A549 treated with DMSO at 1 μM for 4 hours (cell line): ENCODE data around the gene USP17L24. TPM values are rescaled to one million over a fixed set of nuclear protein-coding genes. Genes with fewer than 3 reads are reported as not detected.

Experiments used
- total RNA-seq: library from RNA; stranded (reverse); fragments of 200-300 nt; extraction: Qiagen RNA extraction; gene quantifications from 5 replicates; pipeline ENCODE4 v1.2.3, GENCODE V29; 2022; ENCODE audit warnings: low read depth

The USP17L24 gene
- not detected in 5 replicates for total RNA-seq

GRCh38 chr4:9324865-9325264, at the start of gene USP17L24:
Gene USP17L24, plus strand, starts transcription at chr4:9325165. Its CDS starts 0 bp downstream, at chr4:9325165.

GRCh38 chr4:9329611-9330010, 4.6 kb downstream of the USP17L24 start, which contains the start of gene USP17L25:
Gene USP17L25, plus strand, starts transcription at chr4:9329911. Its CDS starts 0 bp downstream, at chr4:9329911.

DNA sequence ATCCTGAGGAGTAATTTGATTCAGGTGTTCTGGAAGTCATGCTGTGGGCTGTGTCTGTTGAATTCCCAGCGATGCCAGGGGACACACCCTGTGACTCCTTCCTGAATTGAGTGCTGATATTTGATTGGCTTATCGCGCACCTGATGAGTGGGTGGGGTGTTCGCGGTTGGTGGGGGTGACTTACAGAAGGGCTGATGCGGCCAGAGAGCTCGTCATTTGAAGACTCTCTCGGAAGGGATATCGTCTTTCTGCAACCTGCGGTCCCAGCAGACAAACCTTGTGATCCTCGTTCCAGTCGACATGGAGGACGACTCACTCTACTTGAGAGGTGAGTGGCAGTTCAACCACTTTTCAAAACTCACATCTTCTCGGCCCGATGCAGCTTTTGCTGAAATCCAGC, 9.4 kb downstream of the USP17L24 start, which contains the start of gene USP17L26:
USP17L26 (plus strand) TSS at position 301 of the 400 bp plus-strand sequence; CDS start at position 301, 0 bp downstream.

DNA sequence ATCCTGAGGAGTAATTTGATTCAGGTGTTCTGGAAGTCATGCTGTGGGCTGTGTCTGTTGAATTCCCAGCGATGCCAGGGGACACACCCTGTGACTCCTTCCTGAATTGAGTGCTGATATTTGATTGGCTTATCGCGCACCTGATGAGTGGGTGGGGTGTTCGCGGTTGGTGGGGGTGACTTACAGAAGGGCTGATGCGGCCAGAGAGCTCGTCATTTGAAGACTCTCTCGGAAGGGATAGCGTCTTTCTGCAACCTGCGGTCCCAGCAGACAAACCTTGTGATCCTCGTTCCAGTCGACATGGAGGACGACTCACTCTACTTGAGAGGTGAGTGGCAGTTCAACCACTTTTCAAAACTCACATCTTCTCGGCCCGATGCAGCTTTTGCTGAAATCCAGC, 14.1 kb downstream of the USP17L24 start, which contains the start of gene USP17L5:
USP17L5 (plus strand) TSS at position 301 of the 400 bp plus-strand sequence; CDS start at position 301, 0 bp downstream.

GRCh38 chr4:9343848-9344247, 18.9 kb downstream of the USP17L24 start, which contains the start of gene USP17L27:
Gene USP17L27, plus strand, starts transcription at chr4:9344148. Its CDS starts 0 bp downstream, at chr4:9344148.

GRCh38 chr4:9348593-9348992, 23.6 kb downstream of the USP17L24 start, which contains the start of gene USP17L28:
Gene USP17L28, plus strand, starts transcription at chr4:9348893. Its CDS starts 0 bp downstream, at chr4:9348893.

DNA sequence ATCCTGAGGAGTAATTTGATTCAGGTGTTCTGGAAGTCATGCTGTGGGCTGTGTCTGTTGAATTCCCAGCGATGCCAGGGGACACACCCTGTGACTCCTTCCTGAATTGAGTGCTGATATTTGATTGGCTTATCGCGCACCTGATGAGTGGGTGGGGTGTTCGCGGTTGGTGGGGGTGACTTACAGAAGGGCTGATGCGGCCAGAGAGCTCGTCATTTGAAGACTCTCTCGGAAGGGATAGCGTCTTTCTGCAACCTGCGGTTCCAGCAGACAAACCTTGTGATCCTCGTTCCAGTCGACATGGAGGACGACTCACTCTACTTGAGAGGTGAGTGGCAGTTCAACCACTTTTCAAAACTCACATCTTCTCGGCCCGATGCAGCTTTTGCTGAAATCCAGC, 28.4 kb downstream of the USP17L24 start, which contains the start of gene USP17L29:
USP17L29 (plus strand) TSS at position 301 of the 400 bp plus-strand sequence; CDS start at position 301, 0 bp downstream.

DNA sequence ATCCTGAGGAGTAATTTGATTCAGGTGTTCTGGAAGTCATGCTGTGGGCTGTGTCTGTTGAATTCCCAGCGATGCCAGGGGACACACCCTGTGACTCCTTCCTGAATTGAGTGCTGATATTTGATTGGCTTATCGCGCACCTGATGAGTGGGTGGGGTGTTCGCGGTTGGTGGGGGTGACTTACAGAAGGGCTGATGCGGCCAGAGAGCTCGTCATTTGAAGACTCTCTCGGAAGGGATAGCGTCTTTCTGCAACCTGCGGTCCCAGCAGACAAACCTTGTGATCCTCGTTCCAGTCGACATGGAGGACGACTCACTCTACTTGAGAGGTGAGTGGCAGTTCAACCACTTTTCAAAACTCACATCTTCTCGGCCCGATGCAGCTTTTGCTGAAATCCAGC, 37.9 kb downstream of the USP17L24 start, which contains the start of gene USP17L30:
USP17L30 (plus strand) TSS at position 301 of the 400 bp plus-strand sequence; CDS start at position 301, 0 bp downstream.

Other genes with a start within 250 kb of the USP17L24 start
- gene FAM90A26, start 154.8 kb upstream of the USP17L24 start, total RNA-seq = not detected in 5 replicates
- gene USP17L10, start 114.5 kb upstream of the USP17L24 start, total RNA-seq = not detected in 5 replicates
- gene USP17L11, start 109.8 kb upstream of the USP17L24 start, total RNA-seq = not detected in 5 replicates
- gene USP17L12, start 105.0 kb upstream of the USP17L24 start, total RNA-seq = not detected in 5 replicates
- gene USP17L13, start 100.3 kb upstream of the USP17L24 start, total RNA-seq = not detected in 5 replicates
- not detected in 5 replicates for gene USP17L15, start 90.8 kb upstream of the USP17L24 start, total RNA-seq
- gene USP17L17, start 81.3 kb upstream of the USP17L24 start, total RNA-seq = not detected in 5 replicates
- gene USP17L18, start 76.5 kb upstream of the USP17L24 start, total RNA-seq = not detected in 5 replicates
- gene USP17L19, start 71.8 kb upstream of the USP17L24 start, total RNA-seq = not detected in 5 replicates
- gene USP17L20, start 67.0 kb upstream of the USP17L24 start, total RNA-seq = not detected in 5 replicates
- gene USP17L21, start 62.3 kb upstream of the USP17L24 start, total RNA-seq = not detected in 5 replicates
- gene USP17L22, start 57.5 kb upstream of the USP17L24 start, total RNA-seq = not detected in 5 replicates
- not detected in 5 replicates for gene USP17L25, start 4.7 kb downstream of the USP17L24 start, total RNA-seq
- not detected in 5 replicates for gene USP17L26, start 9.5 kb downstream of the USP17L24 start, total RNA-seq
- not detected in 5 replicates for gene USP17L5, start 14.2 kb downstream of the USP17L24 start, total RNA-seq
- not detected in 5 replicates for gene USP17L27, start 19.0 kb downstream of the USP17L24 start, total RNA-seq
- not detected in 5 replicates for gene USP17L28, start 23.7 kb downstream of the USP17L24 start, total RNA-seq
- not detected in 5 replicates for gene USP17L29, start 28.5 kb downstream of the USP17L24 start, total RNA-seq
- not detected in 5 replicates for gene USP17L30, start 38.0 kb downstream of the USP17L24 start, total RNA-seq
- gene DEFB131A, start 119.2 kb downstream of the USP17L24 start, total RNA-seq = not detected in 5 replicates